Limb (tissue), 2 donors: ENCODE results near the gene PHPT1.
A peak's percentile ranks its signal among the peaks of the same experiment; 100 is the strongest.

Experiments used
- DNase-seq, 2 donors: peaks; one replicate each; pipeline ENCODE4 v3.0.0-alpha.2; 2016; ENCODE audit errors: extremely low spot score in 2 of 2

Gene PHPT1

GRCh38 chr9:136823136-136824046 lies 25.8 kb upstream of the PHPT1 start:
- DNase-seq = peak in 1 of 2 donors; percentile 22

- DNase-seq = peak in 1 of 2 donors; percentile 20
Observed at GRCh38 chr9:136824496-136825225, 24.5 kb upstream of the PHPT1 start.

GRCh38 chr9:136825295-136826187 lies 23.7 kb upstream of the PHPT1 start:
- peak in 1 of 2 donors; percentile 22 for DNase-seq

GRCh38 chr9:136826188-136826541 lies 23.0 kb upstream of the PHPT1 start:
- peak in 1 of 2 donors; percentile 16 for DNase-seq

GRCh38 chr9:136826703-136827582 lies 22.3 kb upstream of the PHPT1 start:
- peak in 1 of 2 donors; percentile 23 for DNase-seq

- DNase-seq = peak in 1 of 2 donors; percentile 26
Observed at GRCh38 chr9:136827794-136828473, 21.3 kb upstream of the PHPT1 start.

GRCh38 chr9:136828474-136829140 lies 20.6 kb upstream of the PHPT1 start:
- no peak for DNase-seq

- DNase-seq = no peak
Observed at GRCh38 chr9:136829412-136829811, 19.8 kb upstream of the PHPT1 start.

GRCh38 chr9:136829981-136830885 lies 19.0 kb upstream of the PHPT1 start:
- DNase-seq = peak in 1 of 2 donors; percentile 22

- no peak for DNase-seq
Observed at GRCh38 chr9:136831002-136831719, 18.0 kb upstream of the PHPT1 start.

- peak in 1 of 2 donors; percentile 26 for DNase-seq
Observed at GRCh38 chr9:136831720-136832104, 17.5 kb upstream of the PHPT1 start.

- no peak for DNase-seq
Observed at GRCh38 chr9:136832581-136832980, 16.6 kb upstream of the PHPT1 start.

GRCh38 chr9:136833381-136834048 lies 15.7 kb upstream of the PHPT1 start:
- DNase-seq = peak in 1 of 2 donors; percentile 24

GRCh38 chr9:136835162-136835931 lies 13.9 kb upstream of the PHPT1 start:
- DNase-seq = peak in 1 of 2 donors; percentile 28

- peak in 1 of 2 donors; percentile 26 for DNase-seq
Observed at GRCh38 chr9:136835932-136836904, 13.0 kb upstream of the PHPT1 start.
